RWPE2 (cell line): ENCODE results near the gene DAGLA.
A peak's percentile ranks its signal among the peaks of the same experiment; 100 is the strongest.

Experiments
- ATAC-seq: fragments of 200-7000 bp; cut with Tn5 transposase; 3 replicates; pipeline ENCODE4 v1.9.1; 2021; ENCODE audit warnings: low read depth
- DNase-seq: peaks from one replicate; pipeline ENCODE4 v3.0.0-alpha.2; 2020; ENCODE audit warnings: low spot score
- H3K27ac ChIP-seq: fragments of 450-650 bp; 2 replicates; pipeline ENCODE4 v1.5.1; 2017; ENCODE audit warnings: mild to moderate bottlenecking; ENCODE audit not compliant: poor library complexity, severe bottlenecking
- H3K27me3 ChIP-seq: fragments of 250-450 bp; sonication (Bioruptor Pico); 2 replicates; pipeline ENCODE4 v1.5.1; 2021; ENCODE audit warnings: mild to moderate bottlenecking, moderate library complexity; ENCODE audit not compliant: insufficient read depth, poor library complexity, severe bottlenecking
- H3K36me3 ChIP-seq: fragments of 250-450 bp; sonication (Bioruptor Pico); 2 replicates; pipeline ENCODE4 v1.5.1; 2020; ENCODE audit warnings: low read depth, mild to moderate bottlenecking, moderate library complexity
- H3K4me1 ChIP-seq: fragments of 250-450 bp; sonication (Bioruptor Pico); 2 replicates; pipeline ENCODE4 v1.5.1; 2021; ENCODE audit warnings: mild to moderate bottlenecking, moderate library complexity; ENCODE audit not compliant: insufficient read depth, poor library complexity, severe bottlenecking
- H3K4me3 ChIP-seq: fragments of 250-450 bp; sonication (Bioruptor Pico); 2 replicates; pipeline ENCODE4 v1.5.1; 2021; ENCODE audit warnings: mild to moderate bottlenecking, moderate library complexity; ENCODE audit not compliant: severe bottlenecking
- H3K9me3 ChIP-seq: fragments of 250-450 bp; sonication (Bioruptor Pico); 2 replicates; pipeline ENCODE4 v1.5.1; 2021; ENCODE audit warnings: mild to moderate bottlenecking, moderate library complexity; ENCODE audit not compliant: severe bottlenecking
- TF ChIP-seq, protein P1 (sequence below): fragments of 450-650 bp; IDR thresholded peaks from one replicate; pipeline ENCODE4 v1.5.1; 2017; ENCODE audit warnings: mild to moderate bottlenecking, moderate library complexity; ENCODE audit not compliant: poor library complexity, severe bottlenecking

The DAGLA gene, protein sequence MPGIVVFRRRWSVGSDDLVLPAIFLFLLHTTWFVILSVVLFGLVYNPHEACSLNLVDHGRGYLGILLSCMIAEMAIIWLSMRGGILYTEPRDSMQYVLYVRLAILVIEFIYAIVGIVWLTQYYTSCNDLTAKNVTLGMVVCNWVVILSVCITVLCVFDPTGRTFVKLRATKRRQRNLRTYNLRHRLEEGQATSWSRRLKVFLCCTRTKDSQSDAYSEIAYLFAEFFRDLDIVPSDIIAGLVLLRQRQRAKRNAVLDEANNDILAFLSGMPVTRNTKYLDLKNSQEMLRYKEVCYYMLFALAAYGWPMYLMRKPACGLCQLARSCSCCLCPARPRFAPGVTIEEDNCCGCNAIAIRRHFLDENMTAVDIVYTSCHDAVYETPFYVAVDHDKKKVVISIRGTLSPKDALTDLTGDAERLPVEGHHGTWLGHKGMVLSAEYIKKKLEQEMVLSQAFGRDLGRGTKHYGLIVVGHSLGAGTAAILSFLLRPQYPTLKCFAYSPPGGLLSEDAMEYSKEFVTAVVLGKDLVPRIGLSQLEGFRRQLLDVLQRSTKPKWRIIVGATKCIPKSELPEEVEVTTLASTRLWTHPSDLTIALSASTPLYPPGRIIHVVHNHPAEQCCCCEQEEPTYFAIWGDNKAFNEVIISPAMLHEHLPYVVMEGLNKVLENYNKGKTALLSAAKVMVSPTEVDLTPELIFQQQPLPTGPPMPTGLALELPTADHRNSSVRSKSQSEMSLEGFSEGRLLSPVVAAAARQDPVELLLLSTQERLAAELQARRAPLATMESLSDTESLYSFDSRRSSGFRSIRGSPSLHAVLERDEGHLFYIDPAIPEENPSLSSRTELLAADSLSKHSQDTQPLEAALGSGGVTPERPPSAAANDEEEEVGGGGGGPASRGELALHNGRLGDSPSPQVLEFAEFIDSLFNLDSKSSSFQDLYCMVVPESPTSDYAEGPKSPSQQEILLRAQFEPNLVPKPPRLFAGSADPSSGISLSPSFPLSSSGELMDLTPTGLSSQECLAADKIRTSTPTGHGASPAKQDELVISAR

DNA sequence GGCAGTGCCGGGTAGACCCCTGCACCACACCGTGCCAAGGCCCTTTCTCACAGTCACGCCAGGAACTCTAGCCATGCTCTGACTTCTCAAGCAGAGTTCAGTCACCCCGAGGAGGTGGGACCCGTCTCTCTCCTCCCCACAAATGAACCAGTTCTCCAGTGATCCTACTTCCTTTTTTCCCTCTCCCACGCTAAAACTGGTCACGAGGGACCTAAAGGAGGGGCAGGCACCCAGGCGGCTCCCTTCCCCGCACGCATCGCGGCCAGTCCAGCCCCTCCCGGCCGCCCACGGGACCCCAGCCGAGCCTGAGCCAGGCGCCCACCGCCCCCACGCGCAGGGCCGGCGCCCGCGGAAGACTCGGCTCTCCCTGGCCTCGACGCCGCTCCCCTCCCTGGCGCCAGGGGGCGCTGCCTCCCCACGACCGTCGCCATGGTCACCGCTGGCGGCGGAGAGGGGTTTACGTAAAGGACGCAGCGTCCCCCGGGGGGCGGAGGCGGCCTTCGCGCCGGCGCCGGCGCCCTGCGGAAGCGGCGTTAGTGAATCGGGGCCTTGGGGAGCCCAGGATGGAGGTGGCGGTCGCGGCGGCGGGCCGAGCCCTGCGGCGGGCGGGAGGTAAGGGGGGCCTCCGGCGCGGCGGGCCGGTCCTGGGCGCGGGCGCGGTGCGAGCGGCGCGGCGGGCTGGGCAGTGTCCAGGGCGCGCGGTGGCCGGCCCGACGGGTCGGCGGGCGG, at the start of gene DAGLA:
Gene DAGLA, plus strand, starts transcription at position 499 of the 729 bp plus-strand sequence. CDS start 39,765 bp downstream, outside the sequence.
- TF ChIP-seq, protein P1, sequence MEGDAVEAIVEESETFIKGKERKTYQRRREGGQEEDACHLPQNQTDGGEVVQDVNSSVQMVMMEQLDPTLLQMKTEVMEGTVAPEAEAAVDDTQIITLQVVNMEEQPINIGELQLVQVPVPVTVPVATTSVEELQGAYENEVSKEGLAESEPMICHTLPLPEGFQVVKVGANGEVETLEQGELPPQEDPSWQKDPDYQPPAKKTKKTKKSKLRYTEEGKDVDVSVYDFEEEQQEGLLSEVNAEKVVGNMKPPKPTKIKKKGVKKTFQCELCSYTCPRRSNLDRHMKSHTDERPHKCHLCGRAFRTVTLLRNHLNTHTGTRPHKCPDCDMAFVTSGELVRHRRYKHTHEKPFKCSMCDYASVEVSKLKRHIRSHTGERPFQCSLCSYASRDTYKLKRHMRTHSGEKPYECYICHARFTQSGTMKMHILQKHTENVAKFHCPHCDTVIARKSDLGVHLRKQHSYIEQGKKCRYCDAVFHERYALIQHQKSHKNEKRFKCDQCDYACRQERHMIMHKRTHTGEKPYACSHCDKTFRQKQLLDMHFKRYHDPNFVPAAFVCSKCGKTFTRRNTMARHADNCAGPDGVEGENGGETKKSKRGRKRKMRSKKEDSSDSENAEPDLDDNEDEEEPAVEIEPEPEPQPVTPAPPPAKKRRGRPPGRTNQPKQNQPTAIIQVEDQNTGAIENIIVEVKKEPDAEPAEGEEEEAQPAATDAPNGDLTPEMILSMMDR: peak; percentile 95
- Histone ChIP-seq H3K27ac (no peak within 1 kb of the TSS), H3K9me3 (no peaks in the 10 kb centered on the region), H3K27me3 (peaks cover 37% of the 10 kb centered on the region), H3K4me1 (no peaks in the 10 kb centered on the region), H3K4me3 (peak within 1 kb of the TSS; percentile 37), H3K36me3 (no peaks in the 10 kb centered on the region)
- DNase-seq: no peak
- ATAC-seq: peak; percentile 72

DNA sequence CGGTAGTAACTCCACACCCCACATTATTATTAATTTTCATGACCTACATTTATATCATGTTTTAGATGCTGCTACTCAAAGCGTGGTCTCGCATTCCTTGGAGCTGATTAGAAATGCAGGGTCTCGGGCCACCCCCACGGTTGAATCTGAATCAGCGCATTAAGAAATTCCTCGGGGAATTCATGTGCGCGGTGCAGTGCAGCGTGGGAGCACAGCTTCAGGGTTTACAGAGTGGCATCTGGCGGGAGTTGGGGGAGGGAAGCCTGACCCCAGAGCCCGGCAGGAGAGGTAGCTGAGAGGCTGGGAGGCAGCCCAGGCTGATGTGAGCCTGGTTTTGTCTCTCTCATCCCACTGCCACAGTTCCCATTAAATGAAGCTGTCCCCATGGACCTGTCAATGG, 48.1 kb upstream of the DAGLA start:
- TF ChIP-seq, protein P1: no peak
- no peak for ATAC-seq
- no peaks in the 10 kb centered on the region for H3K27me3 ChIP-seq

DNA sequence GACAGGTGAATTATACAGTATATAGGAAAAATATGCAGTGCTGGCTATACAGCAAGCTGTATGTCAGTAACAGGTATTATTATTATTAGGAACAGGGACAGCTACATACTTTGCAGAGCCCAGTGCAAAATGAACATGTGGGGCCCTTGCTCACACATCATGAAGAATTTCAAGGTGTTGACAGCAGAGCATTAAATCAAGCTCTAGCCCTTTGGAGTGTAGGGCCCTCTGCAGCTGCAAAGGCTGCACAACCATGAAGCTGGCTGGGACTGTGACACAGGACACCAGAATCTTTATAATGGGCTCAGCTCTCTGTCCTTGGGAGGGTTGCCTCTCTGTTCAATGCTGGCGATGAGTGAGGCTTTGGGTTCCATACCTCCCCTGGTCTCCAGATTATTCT, 44.9 kb upstream of the DAGLA start:
- H3K27me3 ChIP-seq: no peaks in the 10 kb centered on the region
- ATAC-seq: no peak
- no peaks in the 10 kb centered on the region for H3K9me3 ChIP-seq
- no peak overlapping the region for H3K4me3 ChIP-seq
- no peak for DNase-seq
- no peak overlapping the region for H3K27ac ChIP-seq
- H3K36me3 ChIP-seq: no peaks in the 10 kb centered on the region
- TF ChIP-seq, protein P1: no peak
- no peaks in the 10 kb centered on the region for H3K4me1 ChIP-seq

More for the DNA sequence above, 48.1 kb upstream of the DAGLA start:
- no peak for DNase-seq
- no peaks in the 10 kb centered on the region for H3K9me3 ChIP-seq
- no peak overlapping the region for H3K4me3 ChIP-seq
- H3K36me3 ChIP-seq: no peaks in the 10 kb centered on the region
- H3K27ac ChIP-seq: no peak overlapping the region
- no peaks in the 10 kb centered on the region for H3K4me1 ChIP-seq

DNA sequence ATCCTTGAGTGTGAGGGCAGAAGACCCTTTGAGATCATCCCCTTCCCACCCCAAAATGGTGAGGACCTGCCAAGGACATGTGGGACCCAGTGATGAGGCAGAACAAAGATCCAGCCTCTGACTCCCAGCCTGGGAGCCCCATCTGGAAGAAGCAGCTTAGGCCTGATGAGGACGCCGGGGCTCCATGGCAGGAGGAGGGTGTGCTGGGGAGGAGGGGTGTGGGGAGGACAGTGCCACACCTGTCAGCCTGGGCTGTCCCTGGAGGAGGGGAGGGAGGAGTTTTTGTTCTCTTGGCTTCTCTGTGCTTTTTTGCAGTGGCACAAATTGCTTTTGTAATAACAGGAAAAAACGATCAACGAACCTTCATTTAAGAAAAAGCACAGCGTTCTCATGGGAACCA, 44.4 kb upstream of the DAGLA start:
- Histone ChIP-seq H3K4me3 (no peak overlapping the region), H3K27ac (no peak overlapping the region), H3K36me3 (no peaks in the 10 kb centered on the region), H3K27me3 (no peaks in the 10 kb centered on the region), H3K4me1 (no peaks in the 10 kb centered on the region), H3K9me3 (no peaks in the 10 kb centered on the region)
- ATAC-seq: no peak
- no peak for DNase-seq
- TF ChIP-seq, protein P1: no peak
